ENCODE results near the gene RHOXF1.

GRCh38 chrX:120090208-120090607 lies 25.5 kb downstream of the RHOXF1 start:
- TF ChIP-seq YY1 (IDR thresholded peaks at IDR 0.05; ENCODE audit: insufficient read depth, insufficient read length) (no peak), ZNF274 (IDR thresholded peaks at IDR 0.05; ENCODE audit: low read depth, low read length) (no peak), SUZ12 (IDR thresholded peaks at IDR 0.05; ENCODE audit: extremely low read depth, insufficient read depth, insufficient read length) (no peak)
